Right atrium auricular region (tissue), 2 donors: Measurements from ENCODE around the gene METRN. TPM values are rescaled to one million over a fixed set of nuclear protein-coding genes. Genes with fewer than 3 reads are reported as not detected.

ENCODE experiments used
- DNase-seq: peaks from one replicate; pipeline ENCODE4 v3.0.0-alpha.2; 2019; ENCODE audit warnings: low spot score
- H3K27ac ChIP-seq, 2 donors: fragments of 200-600 bp; sonication (generic); 1 replicate in 1 of 2; 2 replicates in 1 of 2; pipeline ENCODE4 v1.5.1; 2016 to 2019
- H3K27me3 ChIP-seq, 2 donors: fragments of 200-600 bp; sonication (generic); one replicate each; pipeline versions ENCODE4 v1.5.1 to v1.6.0; 2017 to 2019
- H3K36me3 ChIP-seq: fragments of 200-600 bp; sonication (generic); one replicate; pipeline ENCODE4 v1.5.1; 2016
- H3K4me1 ChIP-seq, 2 donors: fragments of 200-600 bp; sonication (generic); one replicate each; pipeline versions ENCODE4 v1.5.1 to v1.6.0; 2017 to 2019
- H3K4me3 ChIP-seq, 2 donors: fragments of 200-600 bp; sonication (generic); 1 replicate in 1 of 2; 2 replicates in 1 of 2; pipeline ENCODE4 v1.5.1; 2017 to 2019; ENCODE audit warnings: mild to moderate bottlenecking in 1 of 2, moderate library complexity in 1 of 2
- H3K9me3 ChIP-seq, 2 donors: fragments of 200-600 bp; sonication (generic); one replicate each; pipeline ENCODE4 v1.5.1; 2019
- total RNA-seq, 2 donors: library from RNA; depleted of rRNA; stranded (reverse); fragments of >200 nt; gene quantifications; one replicate each; pipeline ENCODE4 v1.1.0, GENCODE V29; 2016
- TF ChIP-seq, protein P1 (sequence below), 2 donors: fragments of 200-600 bp; sonication (generic); IDR thresholded peaks; one replicate each; pipeline ENCODE4 v1.5.1; 2019; ENCODE audit warnings: antibody characterized with exemption in 2 of 2

METRN gene
- total RNA-seq, 2 donors from 2014 or later = 58.9 to 61.3 TPM

- no peak for DNase-seq
- Histone ChIP-seq H3K9me3 (no peaks in the 10 kb centered on the region), H3K36me3 (no peaks in the 10 kb centered on the region), H3K4me1 (peaks cover 0 to 20% of the 10 kb centered on the region in 2 donors), H3K27ac (no peak overlapping the region), H3K27me3 (peaks cover 4 to 39% of the 10 kb centered on the region in 2 donors), H3K4me3 (no peak overlapping the region)
- TF ChIP-seq, protein P1, sequence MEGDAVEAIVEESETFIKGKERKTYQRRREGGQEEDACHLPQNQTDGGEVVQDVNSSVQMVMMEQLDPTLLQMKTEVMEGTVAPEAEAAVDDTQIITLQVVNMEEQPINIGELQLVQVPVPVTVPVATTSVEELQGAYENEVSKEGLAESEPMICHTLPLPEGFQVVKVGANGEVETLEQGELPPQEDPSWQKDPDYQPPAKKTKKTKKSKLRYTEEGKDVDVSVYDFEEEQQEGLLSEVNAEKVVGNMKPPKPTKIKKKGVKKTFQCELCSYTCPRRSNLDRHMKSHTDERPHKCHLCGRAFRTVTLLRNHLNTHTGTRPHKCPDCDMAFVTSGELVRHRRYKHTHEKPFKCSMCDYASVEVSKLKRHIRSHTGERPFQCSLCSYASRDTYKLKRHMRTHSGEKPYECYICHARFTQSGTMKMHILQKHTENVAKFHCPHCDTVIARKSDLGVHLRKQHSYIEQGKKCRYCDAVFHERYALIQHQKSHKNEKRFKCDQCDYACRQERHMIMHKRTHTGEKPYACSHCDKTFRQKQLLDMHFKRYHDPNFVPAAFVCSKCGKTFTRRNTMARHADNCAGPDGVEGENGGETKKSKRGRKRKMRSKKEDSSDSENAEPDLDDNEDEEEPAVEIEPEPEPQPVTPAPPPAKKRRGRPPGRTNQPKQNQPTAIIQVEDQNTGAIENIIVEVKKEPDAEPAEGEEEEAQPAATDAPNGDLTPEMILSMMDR (IDR thresholded peaks at IDR 0.05) = no peak
Measured at GRCh38 chr16:700684-701584, 14.0 kb upstream of the METRN start.

- no peak for DNase-seq
- Histone ChIP-seq H3K36me3 (no peaks in the 10 kb centered on the region), H3K27me3 (peaks cover 7 to 48% of the 10 kb centered on the region in 2 donors), H3K4me1 (peaks cover 0 to 25% of the 10 kb centered on the region in 2 donors), H3K27ac (no peak overlapping the region), H3K4me3 (no peak overlapping the region), H3K9me3 (no peaks in the 10 kb centered on the region)
- TF ChIP-seq, protein P1 (IDR thresholded peaks at IDR 0.05) = no peak
Measured at GRCh38 chr16:702341-702740, 12.6 kb upstream of the METRN start.

- no peaks in the 10 kb centered on the region for H3K36me3 ChIP-seq
- H3K9me3 ChIP-seq = no peaks in the 10 kb centered on the region
- peaks cover 0 to 25% of the 10 kb centered on the region in 2 donors for H3K4me1 ChIP-seq
- no peak for DNase-seq
- H3K4me3 ChIP-seq = no peak overlapping the region
- H3K27me3 ChIP-seq = peaks cover 12 to 51% of the 10 kb centered on the region in 2 donors
- TF ChIP-seq, protein P1 (IDR thresholded peaks at IDR 0.05) = no peak
- H3K27ac ChIP-seq = no peak overlapping the region
Measured at GRCh38 chr16:703406-703805, 11.5 kb upstream of the METRN start.

DNA sequence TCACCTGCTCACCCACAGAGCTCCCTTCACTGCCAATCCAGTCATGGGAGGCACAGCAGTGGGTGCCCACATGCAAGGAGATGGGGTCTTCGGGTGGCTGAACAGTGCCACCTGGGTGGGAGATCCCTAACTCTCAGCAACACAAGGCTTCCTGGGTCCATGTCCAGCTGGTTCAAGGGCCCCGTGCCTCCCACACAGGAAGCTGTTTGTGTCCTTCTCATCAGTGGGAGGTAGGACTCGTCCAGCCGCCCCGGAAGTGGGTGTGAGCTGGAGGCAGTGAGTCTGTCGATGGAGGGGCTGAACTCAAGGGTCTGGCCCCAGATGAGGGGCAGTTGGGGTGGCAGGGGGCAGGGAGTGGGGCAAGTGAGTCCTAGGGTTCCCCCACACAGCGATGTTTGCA, 10.9 kb upstream of the METRN start:
- TF ChIP-seq, protein P1 (IDR thresholded peaks at IDR 0.05) = no peak
- no peak overlapping the region for H3K4me3 ChIP-seq
- peaks cover 12 to 57% of the 10 kb centered on the region in 2 donors for H3K27me3 ChIP-seq
- no peaks in the 10 kb centered on the region for H3K9me3 ChIP-seq
- DNase-seq = no peak
- H3K27ac ChIP-seq = no peak overlapping the region
- peaks cover 0 to 25% of the 10 kb centered on the region in 2 donors for H3K4me1 ChIP-seq
- no peaks in the 10 kb centered on the region for H3K36me3 ChIP-seq

DNA sequence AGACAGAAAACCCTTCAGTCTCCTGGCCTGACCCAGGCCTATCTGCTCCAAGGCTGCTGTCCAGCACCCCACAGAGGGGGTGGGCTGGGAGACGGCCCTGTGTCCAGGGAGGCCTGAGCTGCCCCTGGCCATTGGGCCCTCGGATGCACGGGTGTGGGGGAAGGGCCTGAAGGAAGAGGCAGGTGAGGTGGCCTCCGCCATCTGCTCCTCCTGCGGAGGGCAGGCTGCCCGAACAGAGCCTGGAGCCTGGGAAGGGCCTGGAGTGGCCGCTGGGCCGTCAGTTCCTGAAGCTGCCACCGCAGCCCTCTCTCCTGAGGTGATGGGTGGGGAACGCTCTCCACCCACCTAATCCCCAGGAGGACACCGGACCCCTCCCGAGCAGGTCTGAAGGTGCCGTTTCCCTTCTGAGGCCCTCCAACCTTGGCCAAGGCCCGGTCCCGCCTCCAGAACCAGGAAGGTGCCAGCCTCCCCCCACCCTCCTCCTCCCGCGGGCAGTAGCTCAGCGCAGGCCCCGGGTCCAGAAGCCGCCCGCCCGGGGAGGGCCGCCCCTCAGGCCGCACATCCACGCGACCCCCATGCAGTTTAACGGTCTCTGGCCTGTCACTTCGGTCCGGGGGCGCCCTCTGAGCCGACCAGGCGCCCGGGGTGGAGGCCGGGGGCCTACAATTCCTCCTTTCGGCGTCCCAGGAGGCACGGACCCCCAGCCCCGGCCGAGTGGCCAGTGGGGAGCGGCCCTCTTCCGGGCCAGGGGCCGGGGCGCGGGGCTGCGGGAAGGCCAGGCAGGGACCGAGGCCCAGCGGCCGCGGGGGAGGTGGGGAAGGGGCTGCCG, 10.2 kb upstream of the METRN start:
- no peaks in the 10 kb centered on the region for H3K36me3 ChIP-seq
- TF ChIP-seq, protein P1 (IDR thresholded peaks at IDR 0.05) = no peak
- no peaks in the 10 kb centered on the region for H3K9me3 ChIP-seq
- no peak overlapping the region for H3K27ac ChIP-seq
- no peak for DNase-seq
- peak overlapping the region in 1 of 2 donors; percentile 21 for H3K4me3 ChIP-seq
- peaks cover 0 to 31% of the 10 kb centered on the region in 2 donors for H3K4me1 ChIP-seq
- H3K27me3 ChIP-seq = peaks cover 12 to 62% of the 10 kb centered on the region in 2 donors
